Measurements from ENCODE around the gene TACR1. TPM values are rescaled to one million over a fixed set of nuclear protein-coding genes. Genes with fewer than 3 reads are reported as not detected.

The TACR1 gene
- total and polyA plus RNA-seq, 2 experiments from 2014 or later: 3.5 to 7.3 TPM

GRCh38 chr2:75237296-75237695 lies 38.0 kb upstream of the TACR1 start (continued):
- TF ChIP-seq ZNF462 (CRISPR knock-in tag; IDR thresholded peaks at IDR 0.05) (no peak), CTCF (conservative IDR thresholded peaks at IDR 0.05; ENCODE audit: low read depth in 2 of 2) (no peak)
- TF ChIP-seq, protein P1, sequence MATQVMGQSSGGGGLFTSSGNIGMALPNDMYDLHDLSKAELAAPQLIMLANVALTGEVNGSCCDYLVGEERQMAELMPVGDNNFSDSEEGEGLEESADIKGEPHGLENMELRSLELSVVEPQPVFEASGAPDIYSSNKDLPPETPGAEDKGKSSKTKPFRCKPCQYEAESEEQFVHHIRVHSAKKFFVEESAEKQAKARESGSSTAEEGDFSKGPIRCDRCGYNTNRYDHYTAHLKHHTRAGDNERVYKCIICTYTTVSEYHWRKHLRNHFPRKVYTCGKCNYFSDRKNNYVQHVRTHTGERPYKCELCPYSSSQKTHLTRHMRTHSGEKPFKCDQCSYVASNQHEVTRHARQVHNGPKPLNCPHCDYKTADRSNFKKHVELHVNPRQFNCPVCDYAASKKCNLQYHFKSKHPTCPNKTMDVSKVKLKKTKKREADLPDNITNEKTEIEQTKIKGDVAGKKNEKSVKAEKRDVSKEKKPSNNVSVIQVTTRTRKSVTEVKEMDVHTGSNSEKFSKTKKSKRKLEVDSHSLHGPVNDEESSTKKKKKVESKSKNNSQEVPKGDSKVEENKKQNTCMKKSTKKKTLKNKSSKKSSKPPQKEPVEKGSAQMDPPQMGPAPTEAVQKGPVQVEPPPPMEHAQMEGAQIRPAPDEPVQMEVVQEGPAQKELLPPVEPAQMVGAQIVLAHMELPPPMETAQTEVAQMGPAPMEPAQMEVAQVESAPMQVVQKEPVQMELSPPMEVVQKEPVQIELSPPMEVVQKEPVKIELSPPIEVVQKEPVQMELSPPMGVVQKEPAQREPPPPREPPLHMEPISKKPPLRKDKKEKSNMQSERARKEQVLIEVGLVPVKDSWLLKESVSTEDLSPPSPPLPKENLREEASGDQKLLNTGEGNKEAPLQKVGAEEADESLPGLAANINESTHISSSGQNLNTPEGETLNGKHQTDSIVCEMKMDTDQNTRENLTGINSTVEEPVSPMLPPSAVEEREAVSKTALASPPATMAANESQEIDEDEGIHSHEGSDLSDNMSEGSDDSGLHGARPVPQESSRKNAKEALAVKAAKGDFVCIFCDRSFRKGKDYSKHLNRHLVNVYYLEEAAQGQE (IDR thresholded peaks at IDR 0.05; ENCODE audit: unreplicated experiment): no peak

Measured in GM23338 (cell line).